Large intestine (tissue), 3 donors: ENCODE data around the gene SMOC2. TPM values are rescaled to one million over a fixed set of nuclear protein-coding genes. Genes with fewer than 3 reads are reported as not detected.
A peak's percentile ranks its signal among the peaks of the same experiment; 100 is the strongest.
"Not testable (repeated sequence)": the region's sequence is repeated elsewhere in the genome, so short reads cannot be mapped to it uniquely, and the experiment has no call there.

ENCODE experiments used
- DNase-seq, 2 donors: peaks; one replicate each; pipeline versions ENCODE4 v3.0.0 to v3.0.0-alpha.2; 2013
- H3K27ac ChIP-seq: one replicate; pipeline ENCODE4 v1.5.1; 2013; ENCODE audit warnings: low read length
- H3K27me3 ChIP-seq: 2 replicates; pipeline ENCODE4 v1.6.1; 2013; ENCODE audit warnings: low read length; ENCODE audit not compliant: control insufficient read depth, insufficient read depth
- H3K36me3 ChIP-seq: 2 replicates; pipeline ENCODE4 v1.6.1; 2013; ENCODE audit warnings: low read length; ENCODE audit not compliant: control insufficient read depth, insufficient read depth
- H3K4me1 ChIP-seq: one replicate; pipeline ENCODE4 v1.6.1; 2013; ENCODE audit warnings: low read length; ENCODE audit not compliant: control insufficient read depth, insufficient read depth
- H3K4me3 ChIP-seq: one replicate; pipeline ENCODE4 v1.5.1; 2013; ENCODE audit warnings: low read length
- H3K9me3 ChIP-seq: one replicate; pipeline ENCODE4 v1.6.1; 2013; ENCODE audit warnings: mild to moderate bottlenecking, low read depth, low read length, moderate library complexity; ENCODE audit not compliant: control insufficient read depth
- WGBS: methylation state at CpG from one replicate; pipeline ENCODE4 v1.1.5; 2013; ENCODE audit warnings: low lambda C conversion rate; ENCODE audit not compliant: insufficient coverage; 5-methylcytosine and 5-hydroxymethylcytosine counted together
- polyA plus RNA-seq: library from polyadenylated mRNA; unstranded; fragments of 120-200 nt; gene quantifications from one replicate; pipeline ENCODE4 v1.2.1, GENCODE V29; 2013

Gene SMOC2
- polyA plus RNA-seq, 1 donor = 15.9 TPM

DNA sequence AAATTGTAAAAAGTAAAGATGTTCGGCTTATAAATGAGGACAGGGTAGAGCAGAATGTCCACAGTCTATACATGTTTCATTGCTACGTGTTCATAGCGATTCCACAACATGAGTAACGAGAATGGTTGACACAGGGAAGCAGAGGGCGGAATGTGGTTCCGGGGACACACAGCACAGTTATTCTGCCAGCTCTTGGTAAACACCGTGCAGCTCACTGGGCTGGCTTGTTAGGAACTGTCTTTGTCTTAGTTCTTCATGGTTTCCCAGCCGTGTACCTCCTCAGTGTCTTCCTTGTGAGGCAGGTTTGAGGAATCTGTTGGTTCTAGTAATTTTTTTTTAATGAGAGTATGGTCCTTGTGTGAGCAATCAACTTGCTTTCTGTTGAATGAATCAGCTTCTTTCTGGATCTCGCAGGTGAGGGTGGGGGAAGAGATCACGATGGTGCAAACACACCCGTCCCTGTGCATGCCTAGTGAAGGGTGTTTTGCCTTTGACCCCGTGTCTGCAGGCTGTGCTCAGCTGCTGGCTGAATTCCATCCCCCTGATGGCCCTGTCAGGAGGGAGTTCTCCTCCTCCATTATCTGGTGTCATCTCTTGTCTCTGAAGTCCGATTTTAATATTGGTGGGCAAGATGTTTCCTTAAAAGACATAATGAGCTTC, 168.2 kb downstream of the SMOC2 start:
- no peaks in the 10 kb centered on the region for H3K4me1 ChIP-seq
- peaks cover 4% of the 10 kb centered on the region for H3K9me3 ChIP-seq
- DNase-seq = no peak
- no peak overlapping the region for H3K27ac ChIP-seq
- no CpG with 5 or more reads among the region's 13 CpGs for WGBS
- peaks cover 17% of the 10 kb centered on the region for H3K27me3 ChIP-seq
- H3K4me3 ChIP-seq = no peak overlapping the region
- H3K36me3 ChIP-seq = no peaks in the 10 kb centered on the region

DNA sequence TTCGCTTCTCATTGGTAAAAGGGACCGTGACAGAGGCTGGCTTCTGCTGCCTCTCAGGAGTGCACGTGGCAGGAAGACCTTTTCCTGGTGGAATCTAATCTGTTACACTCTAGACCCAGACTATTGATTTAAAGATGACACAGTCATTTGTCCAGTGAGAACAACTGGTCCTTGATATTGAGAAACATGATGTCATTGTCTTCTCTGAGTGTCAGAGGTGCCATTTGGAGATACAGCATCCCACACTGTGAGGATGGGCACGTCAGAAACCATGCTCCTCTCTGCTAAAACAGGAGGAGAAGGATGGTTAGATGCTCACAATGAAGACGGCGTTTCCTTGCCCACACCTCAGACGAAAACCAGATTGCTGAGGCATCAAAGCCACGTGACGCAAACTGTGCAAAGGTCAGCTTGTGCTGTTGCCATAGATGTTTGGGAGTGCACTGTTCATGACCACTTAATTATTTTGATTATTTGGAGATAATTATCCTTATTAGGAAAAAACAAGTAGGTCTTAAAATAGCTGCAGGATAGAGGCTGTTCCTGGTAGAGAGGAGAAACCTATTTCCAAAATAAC, 169.0 kb downstream of the SMOC2 start:
- no peaks in the 10 kb centered on the region for H3K4me1 ChIP-seq
- H3K9me3 ChIP-seq = peaks cover 5% of the 10 kb centered on the region
- DNase-seq = peak; percentile 23 to 61
- no peak overlapping the region for H3K27ac ChIP-seq
- H3K4me3 ChIP-seq = no peak overlapping the region
- no CpG with 5 or more reads among the region's 9 CpGs for WGBS
- no peaks in the 10 kb centered on the region for H3K36me3 ChIP-seq
- peaks cover 11% of the 10 kb centered on the region for H3K27me3 ChIP-seq

DNA sequence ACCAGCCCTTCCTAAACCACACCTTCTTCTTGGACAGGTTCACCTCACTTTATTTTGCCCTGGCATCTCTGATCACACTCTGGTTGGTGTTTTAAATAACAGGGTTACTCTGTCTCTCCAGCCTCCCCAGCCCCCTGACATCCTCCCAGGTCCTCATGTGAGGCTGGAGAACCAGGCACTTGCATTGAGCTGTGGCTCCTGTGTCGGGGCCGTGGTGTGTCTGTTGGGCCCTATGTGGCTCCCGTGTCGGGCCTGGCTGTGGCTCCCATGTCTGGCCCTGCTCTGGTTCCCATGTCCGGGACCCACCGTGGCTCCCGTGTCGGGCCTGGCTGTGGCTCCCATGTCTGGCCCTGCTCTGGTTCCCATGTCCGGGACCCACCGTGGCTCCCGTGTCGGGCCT, 170.0 kb downstream of the SMOC2 start:
- not testable (repeated sequence) for H3K36me3 ChIP-seq, DNase-seq, H3K4me1 ChIP-seq, H3K4me3 ChIP-seq, H3K27ac ChIP-seq, H3K27me3 ChIP-seq
- peaks cover 10% of the 10 kb centered on the region for H3K9me3 ChIP-seq
- WGBS = no CpG with 5 or more reads among the region's 12 CpGs

GRCh38 chr6:168611691-168612090, 170.7 kb downstream of the SMOC2 start:
- Histone ChIP-seq H3K4me1 (no peaks in the 10 kb centered on the region), H3K9me3 (peaks cover 10% of the 10 kb centered on the region), H3K27me3 (peaks cover 9% of the 10 kb centered on the region), H3K27ac (no peak overlapping the region), H3K36me3 (no peaks in the 10 kb centered on the region), H3K4me3 (no peak overlapping the region)
- no CpG with 5 or more reads among the region's 14 CpGs for WGBS
- no peak for DNase-seq

DNA sequence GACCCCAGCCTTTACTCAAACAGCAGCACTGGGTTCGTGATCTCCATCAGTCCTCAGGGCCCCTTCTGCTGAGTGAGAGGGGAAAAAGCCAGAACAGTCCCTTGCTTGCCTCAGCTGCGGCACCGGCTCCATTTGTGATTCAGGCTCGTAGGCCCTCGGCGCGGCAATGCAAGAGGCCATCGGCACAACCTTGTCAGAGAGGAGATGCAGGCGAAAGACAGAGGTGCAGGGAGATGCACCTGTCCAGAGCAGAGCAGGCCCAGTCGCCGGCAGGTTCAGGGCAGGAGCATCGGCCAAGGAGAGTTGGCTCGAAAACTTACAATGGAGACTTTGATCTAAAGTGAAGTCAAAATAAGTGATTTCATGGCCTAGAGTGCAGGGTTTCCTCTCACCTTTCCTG, 171.6 kb downstream of the SMOC2 start:
- Histone ChIP-seq H3K27ac (no peak overlapping the region), H3K36me3 (no peaks in the 10 kb centered on the region), H3K9me3 (peaks cover 10% of the 10 kb centered on the region), H3K4me3 (no peak overlapping the region), H3K27me3 (peaks cover 9% of the 10 kb centered on the region), H3K4me1 (no peaks in the 10 kb centered on the region)
- WGBS = no CpG with 5 or more reads among the region's 13 CpGs
- no peak for DNase-seq

DNA sequence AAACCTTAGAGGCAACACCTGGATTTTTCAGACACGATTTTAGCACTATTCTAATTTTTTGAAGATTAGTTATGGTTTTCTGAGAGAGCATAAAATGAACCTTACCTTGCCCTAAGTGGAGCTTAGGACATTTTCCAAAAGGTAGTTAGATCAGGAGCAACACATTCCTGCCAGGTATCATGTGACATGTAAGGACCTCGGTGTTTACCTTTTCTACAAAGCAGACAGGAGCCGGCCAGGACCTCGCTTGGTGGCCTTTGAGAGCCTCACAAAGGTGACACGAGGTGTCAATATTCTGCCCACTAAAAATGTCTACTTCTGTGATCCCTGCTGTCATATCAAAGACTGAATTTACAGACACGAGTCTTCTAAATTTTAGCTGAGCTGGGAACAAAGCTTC, 174.9 kb downstream of the SMOC2 start:
- Histone ChIP-seq H3K27me3 (peaks cover 7% of the 10 kb centered on the region), H3K9me3 (peaks cover 10% of the 10 kb centered on the region), H3K36me3 (no peaks in the 10 kb centered on the region), H3K4me3 (no peak overlapping the region), H3K4me1 (no peaks in the 10 kb centered on the region), H3K27ac (no peak overlapping the region)
- WGBS = no CpG with 5 or more reads among the region's 6 CpGs
- DNase-seq = no peak

DNA sequence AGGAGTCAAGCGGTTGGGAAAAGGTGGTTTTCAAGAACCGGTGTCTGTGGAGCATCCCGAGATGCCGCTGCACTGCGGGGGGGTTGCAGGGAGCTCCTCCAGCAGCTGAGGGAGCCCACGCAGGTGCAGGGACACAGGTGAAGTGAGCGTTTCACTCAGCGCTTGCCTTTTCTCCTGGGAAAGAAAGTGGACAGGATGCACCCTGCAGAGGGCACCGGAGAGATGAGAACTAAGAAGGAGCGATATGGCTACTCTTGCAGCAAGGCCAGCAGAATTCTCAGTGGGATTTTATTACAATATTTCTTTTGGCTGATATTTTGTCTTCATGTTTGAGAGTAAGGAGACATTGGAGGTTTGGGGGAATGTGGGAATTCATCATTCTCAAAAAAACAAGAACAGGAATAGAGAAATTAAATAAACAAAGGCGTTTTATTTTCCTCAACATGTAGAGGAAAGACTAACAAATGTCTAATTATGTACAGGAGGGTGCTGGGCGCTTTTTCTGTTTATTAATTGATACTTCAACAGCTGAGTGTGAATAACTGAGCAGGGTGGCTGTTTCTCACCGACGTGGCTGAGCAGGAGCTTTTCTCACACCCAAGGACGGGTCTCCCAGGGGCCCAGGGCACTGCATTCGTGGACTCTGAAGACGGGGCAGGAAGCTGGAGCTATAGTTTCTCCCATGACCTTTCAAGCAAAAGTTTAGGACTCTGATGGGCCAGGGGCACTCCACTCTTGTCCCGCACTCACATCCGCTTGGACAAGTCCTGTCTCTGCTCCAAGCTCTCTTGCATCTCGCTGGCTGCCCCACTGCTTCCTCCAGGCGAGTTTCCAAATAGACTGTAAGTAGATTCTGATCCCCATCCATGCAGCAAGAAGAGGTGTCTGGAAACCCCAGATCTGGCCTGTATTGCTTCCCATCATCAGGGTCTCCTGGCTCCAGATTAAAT, 176.1 kb downstream of the SMOC2 start:
- H3K27me3 ChIP-seq = peaks cover 7% of the 10 kb centered on the region
- no peaks in the 10 kb centered on the region for H3K4me1 ChIP-seq
- H3K27ac ChIP-seq = no peak overlapping the region
- WGBS = 60% methylated on average over 1 of the region's 21 CpGs
- no peaks in the 10 kb centered on the region for H3K36me3 ChIP-seq
- peaks cover 10% of the 10 kb centered on the region for H3K9me3 ChIP-seq
- no peak for DNase-seq
- H3K4me3 ChIP-seq = no peak overlapping the region

GRCh38 chr6:168618546-168619315, 177.7 kb downstream of the SMOC2 start:
- no peak overlapping the region for H3K4me3 ChIP-seq
- no peaks in the 10 kb centered on the region for H3K4me1 ChIP-seq
- H3K36me3 ChIP-seq = no peaks in the 10 kb centered on the region
- DNase-seq = no peak
- 97% methylated on average over 6 of the region's 21 CpGs for WGBS
- no peak overlapping the region for H3K27ac ChIP-seq
- peaks cover 7% of the 10 kb centered on the region for H3K9me3 ChIP-seq
- H3K27me3 ChIP-seq = peaks cover 9% of the 10 kb centered on the region

DNA sequence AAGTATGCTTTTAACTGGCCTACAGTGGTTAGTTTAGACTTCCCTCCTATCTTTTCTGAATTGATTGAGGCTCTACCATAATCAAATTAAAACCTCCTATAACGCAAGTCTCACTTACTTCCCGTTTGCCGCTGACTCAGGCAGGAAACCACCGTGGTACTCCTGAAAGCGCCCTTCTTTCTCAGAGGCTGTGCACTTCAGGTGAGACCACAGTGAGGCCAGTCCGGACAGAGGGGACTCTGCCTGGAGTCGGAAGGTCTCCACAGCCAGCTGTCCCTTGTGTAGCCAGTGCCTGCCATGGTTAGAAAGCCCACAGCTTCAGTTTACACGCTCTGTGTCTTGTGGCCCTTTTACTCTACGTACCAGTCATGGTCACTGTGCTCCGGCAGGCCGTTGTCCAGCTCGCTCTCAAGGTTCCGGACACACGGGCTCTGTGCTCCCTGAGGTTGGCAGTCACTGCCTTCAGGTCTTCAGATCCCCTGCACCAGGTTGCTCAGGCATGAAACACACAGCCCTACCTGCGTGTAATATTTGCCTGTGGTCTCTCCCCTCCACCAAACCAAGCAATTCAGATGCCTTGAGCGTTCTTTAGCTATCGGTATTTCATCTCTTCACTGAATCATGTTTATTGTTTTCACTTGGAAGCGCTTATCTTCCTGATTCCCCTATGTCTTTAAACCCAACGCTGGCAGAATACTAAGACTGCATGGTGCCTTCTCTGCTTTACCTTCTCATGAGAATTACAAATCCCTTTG, 178.8 kb downstream of the SMOC2 start:
- peaks cover 7% of the 10 kb centered on the region for H3K9me3 ChIP-seq
- H3K27ac ChIP-seq = no peak overlapping the region
- H3K27me3 ChIP-seq = peaks cover 10% of the 10 kb centered on the region
- H3K36me3 ChIP-seq = no peaks in the 10 kb centered on the region
- no peak for DNase-seq
- H3K4me3 ChIP-seq = no peak overlapping the region
- H3K4me1 ChIP-seq = no peaks in the 10 kb centered on the region
- WGBS = 87% methylated on average over 4 of the region's 19 CpGs
